Left ventricle myocardium inferior (tissue), 1 donor: ENCODE results near the gene DNAJC5G. TPM values are rescaled to one million over a fixed set of nuclear protein-coding genes. Genes with fewer than 3 reads are reported as not detected.
A peak's percentile ranks its signal among the peaks of the same experiment; 100 is the strongest.
"Not testable (repeated sequence)": the region's sequence is repeated elsewhere in the genome, so short reads cannot be mapped to it uniquely, and the experiment has no call there.

Source experiments
- DNase-seq: peaks from one replicate; pipeline ENCODE4 v3.0.0-alpha.2; 2020
- H3K27ac ChIP-seq: fragments of 200-600 bp; replicated peaks from 2 replicates; pipeline ENCODE4 v1.8.0; 2021
- H3K27me3 ChIP-seq: fragments of 200-600 bp; 2 replicates; pipeline ENCODE4 v1.8.0; 2021; ENCODE audit warnings: low read depth
- H3K36me3 ChIP-seq: fragments of 200-600 bp; 2 replicates; pipeline ENCODE4 v1.8.0; 2021
- H3K4me1 ChIP-seq: fragments of 200-600 bp; 2 replicates; pipeline ENCODE4 v1.8.0; 2021
- H3K4me3 ChIP-seq: fragments of 200-600 bp; 2 replicates; pipeline ENCODE4 v1.8.0; 2021; ENCODE audit warnings: mild to moderate bottlenecking, moderate library complexity
- H3K9me3 ChIP-seq: fragments of 200-600 bp; replicated peaks from 2 replicates; pipeline ENCODE4 v1.8.0; 2021
- CTCF ChIP-seq: fragments of 200-600 bp; IDR thresholded peaks from 2 replicates; pipeline ENCODE4 v1.8.0; 2021; ENCODE audit warnings: antibody characterized with exemption, mild to moderate bottlenecking, borderline replicate concordance
- intact Hi-C: fragments of 100-400 bp; cut with micrococcal nuclease; formaldehyde crosslinking; loops from one replicate; pipeline ENCODE4 v1.11.0; 2022
- total RNA-seq: library from RNA; stranded (reverse); fragmentation: NEBNext Ultra II Directional; extraction: Animal tissue kit (Norgen Biotek cat#: 25700); gene quantifications from one replicate; pipeline ENCODE4 v1.2.1, GENCODE V29; 2021
- donor health status: DM: no; HTN: yes; CAD: no; lungs with severe emphysema.

Gene DNAJC5G
- total RNA-seq, 1 donor from 2014 or later: 1.2 TPM

- peaks cover 87% of the 10 kb centered on the region for H3K27me3 ChIP-seq
- H3K4me1 ChIP-seq: peaks cover 48% of the 10 kb centered on the region
- intact Hi-C loops: no loop called here
- peak; percentile 66 for DNase-seq
- TF ChIP-seq CTCF: peak; percentile 60
- H3K9me3 ChIP-seq: no peaks in the 10 kb centered on the region
- no peaks in the 10 kb centered on the region for H3K36me3 ChIP-seq
- H3K4me3 ChIP-seq: peak overlapping the region; percentile 78
- H3K27ac ChIP-seq: peak overlapping the region; percentile 68
Measured at GRCh38 chr2:27264753-27265535, 10.3 kb upstream of the DNAJC5G start.

- intact Hi-C loops: no loop called here
Measured at GRCh38 chr2:27265536-27265870, 9.7 kb upstream of the DNAJC5G start.

GRCh38 chr2:27268296-27268695 lies 6.9 kb upstream of the DNAJC5G start:
- peaks cover 53% of the 10 kb centered on the region for H3K27me3 ChIP-seq
- H3K36me3 ChIP-seq, H3K4me3 ChIP-seq, DNase-seq, intact Hi-C loops, H3K9me3 ChIP-seq, H3K27ac ChIP-seq: not testable (repeated sequence)
- peaks cover 59% of the 10 kb centered on the region for H3K4me1 ChIP-seq

More at GRCh38 chr2:27265536-27265870, 9.7 kb upstream of the DNAJC5G start:
- TF ChIP-seq CTCF: no peak
- Histone ChIP-seq H3K9me3 (no peaks in the 10 kb centered on the region), H3K27ac (peak overlapping the region; percentile 68), H3K36me3 (no peaks in the 10 kb centered on the region), H3K27me3 (peaks cover 81% of the 10 kb centered on the region), H3K4me1 (peaks cover 51% of the 10 kb centered on the region), H3K4me3 (peak overlapping the region; percentile 78)
- DNase-seq: no peak

- TF ChIP-seq CTCF: no peak
- intact Hi-C loops: no loop called here
- peak overlapping the region; percentile 86 for H3K27ac ChIP-seq
Measured at GRCh38 chr2:27270131-27270530, 5.1 kb upstream of the DNAJC5G start.

GRCh38 chr2:27270670-27271069 lies 4.6 kb upstream of the DNAJC5G start:
- Histone ChIP-seq H3K4me3 (no peak overlapping the region), H3K4me1 (peaks cover 48% of the 10 kb centered on the region), H3K36me3 (no peaks in the 10 kb centered on the region), H3K9me3 (no peaks in the 10 kb centered on the region), H3K27ac (peak overlapping the region; percentile 86), H3K27me3 (peaks cover 29% of the 10 kb centered on the region)
- no peak for TF ChIP-seq CTCF
- no peak for DNase-seq
- intact Hi-C loops: no loop called here

More at GRCh38 chr2:27270131-27270530, 5.1 kb upstream of the DNAJC5G start:
- Histone ChIP-seq H3K4me1 (peaks cover 53% of the 10 kb centered on the region), H3K4me3 (no peak overlapping the region), H3K9me3 (no peaks in the 10 kb centered on the region), H3K27me3 (peaks cover 35% of the 10 kb centered on the region), H3K36me3 (no peaks in the 10 kb centered on the region)
- DNase-seq: no peak

GRCh38 chr2:27271631-27272340 lies 3.4 kb upstream of the DNAJC5G start:
- Histone ChIP-seq H3K27ac (peak overlapping the region; percentile 86), H3K36me3 (no peaks in the 10 kb centered on the region), H3K27me3 (peaks cover 20% of the 10 kb centered on the region), H3K9me3 (no peaks in the 10 kb centered on the region), H3K4me3 (no peak overlapping the region), H3K4me1 (peaks cover 46% of the 10 kb centered on the region)
- intact Hi-C loops: no loop called here
- no peak for TF ChIP-seq CTCF
- DNase-seq: no peak

- H3K9me3 ChIP-seq, intact Hi-C loops, DNase-seq, H3K4me3 ChIP-seq, H3K36me3 ChIP-seq: not testable (repeated sequence)
- H3K4me1 ChIP-seq: peaks cover 46% of the 10 kb centered on the region
- peak overlapping the region; percentile 86 for H3K27ac ChIP-seq
- H3K27me3 ChIP-seq: peaks cover 15% of the 10 kb centered on the region
Measured at GRCh38 chr2:27272537-27273522, 2.4 kb upstream of the DNAJC5G start.
